Fibroblast of the conjunctiva (primary cell): ENCODE data around the gene TBL1X.

Experiments used
- DNase-seq: peaks from one replicate; pipeline ENCODE4 v3.0.0-alpha.2; 2010; ENCODE audit warnings: low read depth

Gene TBL1X

GRCh38 chrX:9498236-9498635, 33.4 kb downstream of the TBL1X start:
- DNase-seq: no peak

GRCh38 chrX:9500584-9500983, 35.7 kb downstream of the TBL1X start:
- no peak for DNase-seq

GRCh38 chrX:9501362-9501761, 36.5 kb downstream of the TBL1X start:
- DNase-seq: no peak

GRCh38 chrX:9503261-9503660, 38.4 kb downstream of the TBL1X start:
- DNase-seq: no peak

- no peak for DNase-seq
Observed at GRCh38 chrX:9510366-9510765, 45.5 kb downstream of the TBL1X start.

- no peak for DNase-seq
Observed at GRCh38 chrX:9510980-9511379, 46.1 kb downstream of the TBL1X start.

GRCh38 chrX:9515489-9515888, 50.6 kb downstream of the TBL1X start:
- no peak for DNase-seq

GRCh38 chrX:9515973-9516538, 51.2 kb downstream of the TBL1X start:
- no peak for DNase-seq

- DNase-seq: no peak
Observed at GRCh38 chrX:9516635-9517034, 51.8 kb downstream of the TBL1X start.

- DNase-seq: no peak
Observed at GRCh38 chrX:9518051-9518450, 53.2 kb downstream of the TBL1X start.

GRCh38 chrX:9518889-9519288, 54.0 kb downstream of the TBL1X start:
- DNase-seq: no peak

- peak; percentile 14 for DNase-seq
Observed at GRCh38 chrX:9519546-9520216, 54.8 kb downstream of the TBL1X start.

- DNase-seq: no peak
Observed at GRCh38 chrX:9520217-9520590, 55.3 kb downstream of the TBL1X start.

GRCh38 chrX:9522378-9523155, 57.7 kb downstream of the TBL1X start:
- DNase-seq: no peak

GRCh38 chrX:9525511-9526248, 60.8 kb downstream of the TBL1X start:
- no peak for DNase-seq

GRCh38 chrX:9526965-9527364, 62.1 kb downstream of the TBL1X start:
- no peak for DNase-seq

- no peak for DNase-seq
Observed at GRCh38 chrX:9528498-9528897, 63.6 kb downstream of the TBL1X start.

- no peak for DNase-seq
Observed at GRCh38 chrX:9529223-9529622, 64.4 kb downstream of the TBL1X start.

- DNase-seq: peak; percentile 83
Observed at GRCh38 chrX:9530848-9531274, 66.0 kb downstream of the TBL1X start.

GRCh38 chrX:9532349-9532748, 67.5 kb downstream of the TBL1X start:
- no peak for DNase-seq

- DNase-seq: no peak
Observed at GRCh38 chrX:9533611-9534010, 68.8 kb downstream of the TBL1X start.

GRCh38 chrX:9534686-9535085, 69.8 kb downstream of the TBL1X start:
- DNase-seq: peak; percentile 43

GRCh38 chrX:9535101-9535500, 70.2 kb downstream of the TBL1X start:
- no peak for DNase-seq
